Body of pancreas (tissue), 4 donors: ENCODE measurements around the gene ACTN4. TPM values are rescaled to one million over a fixed set of nuclear protein-coding genes. Genes with fewer than 3 reads are reported as not detected.

Experiments
- ATAC-seq: fragments of 150-250 bp; one replicate; pipeline ENCODE4 v1.9.1; 2016
- DNase-seq, 4 donors: peaks; one replicate each; pipeline ENCODE4 v3.0.0-alpha.2; 2019
- H3K27ac ChIP-seq, 4 donors: fragments of 200-600 bp; sonication (generic); 1 replicate in 3 of 4; 2 replicates in 1 of 4; pipeline versions ENCODE4 v1.5.1 to v1.6.1; 2016 to 2019; ENCODE audit warnings: mild to moderate bottlenecking in 1 of 4, mixed read lengths in 1 of 4, moderate library complexity in 1 of 4
- H3K27me3 ChIP-seq, 2 donors: fragments of 200-600 bp; sonication (generic); one replicate each; pipeline ENCODE4 v1.6.0; 2016; ENCODE audit warnings: mild to moderate bottlenecking in 1 of 2
- H3K36me3 ChIP-seq, 2 donors: fragments of 200-600 bp; sonication (generic); replicated peaks in 1 of 2; 2 replicates each; pipeline ENCODE4 v1.5.1; 2016; ENCODE audit warnings: low read depth in 2 of 2; ENCODE audit not compliant: insufficient read depth in 1 of 2
- H3K4me1 ChIP-seq: fragments of 200-600 bp; sonication (generic); one replicate; pipeline ENCODE4 v1.6.0; 2016
- H3K4me3 ChIP-seq, 2 donors: fragments of 200-600 bp; sonication (generic); 1 replicate in 1 of 2; 2 replicates in 1 of 2; pipeline ENCODE4 v1.5.1; 2016 to 2019
- H3K9me3 ChIP-seq, 3 donors: fragments of 200-600 bp; sonication (generic); 1 replicate in 2 of 3; 2 replicates in 1 of 3; pipeline ENCODE4 v1.5.1; 2016
- POLR2A ChIP-seq, 3 donors: fragments of 450-650 bp; IDR thresholded peaks; one replicate each; pipeline ENCODE4 v1.6.1; 2016; ENCODE audit warnings: antibody characterized with exemption in 3 of 3, mild to moderate bottlenecking in 2 of 3
- WGBS, 2 donors: methylation state at CpG; one replicate each; pipeline ENCODE4 v1.1.5; 2017; 5-methylcytosine and 5-hydroxymethylcytosine counted together
- intact Hi-C: fragments of 100-400 bp; cut with DNase I; formaldehyde crosslinking; loops from one replicate; pipeline ENCODE4 v1.15.1; 2023
- total RNA-seq, 2 donors: library from RNA; depleted of rRNA; stranded (reverse); fragments of >200 nt; gene quantifications; one replicate each; pipeline ENCODE4 v1.1.0, GENCODE V29; 2016
- TF ChIP-seq, protein P1 (sequence below), 7 experiments: fragments of 450-650 bp in 4 of 7; fragments of 200-600 bp in 3 of 7; sonication (generic) in 3 of 7; IDR thresholded peaks; one replicate each; pipeline ENCODE4 v1.5.1; 2016 to 2019; ENCODE audit warnings: antibody characterized with exemption in 7 of 7

Gene ACTN4
- total RNA-seq, 2 donors from 2014 or later: 143 to 148 TPM

DNA sequence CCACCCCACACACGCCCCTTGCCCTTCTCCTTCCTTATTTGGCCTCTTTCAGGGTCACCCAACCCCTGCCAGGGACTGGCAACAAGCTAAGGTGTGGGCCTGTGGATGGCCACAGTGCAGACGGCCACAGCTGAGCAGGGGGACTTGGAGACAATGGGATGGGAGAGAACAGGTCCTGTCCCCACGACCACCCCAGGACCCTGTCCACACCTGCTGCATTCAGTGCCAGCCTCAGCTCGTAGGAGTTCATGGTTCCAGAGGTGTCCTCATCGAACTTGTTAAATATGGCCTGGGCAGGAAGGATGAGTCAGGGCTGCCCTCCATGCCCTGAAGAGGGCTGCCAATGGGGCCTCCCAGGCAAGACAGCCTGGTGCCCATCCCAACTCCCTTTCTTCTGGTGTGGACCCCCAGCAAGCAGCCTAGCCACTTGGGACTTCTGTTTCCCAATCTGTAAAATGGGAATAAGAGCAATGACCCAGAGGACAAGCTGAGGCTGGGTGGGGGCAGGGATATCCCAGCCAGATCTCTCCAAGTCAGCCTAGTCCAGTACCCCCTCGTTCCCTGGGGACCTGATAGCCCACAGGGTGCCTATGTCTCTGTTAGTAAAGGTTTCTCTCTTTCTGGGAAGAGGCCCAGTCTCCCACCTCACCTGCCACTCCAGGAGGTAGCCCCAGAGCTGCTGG is 86.2 kb downstream of the ACTN4 start:
- WGBS, 2 donors: 67 to 82% methylated on average over 3 to 6 of the region's 6 CpGs
- H3K27ac ChIP-seq: peak overlapping the region; percentile 23 to 92 (median 90)
- peak in 1 of 4 donors; percentile 16 for DNase-seq
- H3K27me3 ChIP-seq: no peaks in the 10 kb centered on the region
- H3K4me3 ChIP-seq: no peak overlapping the region
- TF ChIP-seq, protein P1, sequence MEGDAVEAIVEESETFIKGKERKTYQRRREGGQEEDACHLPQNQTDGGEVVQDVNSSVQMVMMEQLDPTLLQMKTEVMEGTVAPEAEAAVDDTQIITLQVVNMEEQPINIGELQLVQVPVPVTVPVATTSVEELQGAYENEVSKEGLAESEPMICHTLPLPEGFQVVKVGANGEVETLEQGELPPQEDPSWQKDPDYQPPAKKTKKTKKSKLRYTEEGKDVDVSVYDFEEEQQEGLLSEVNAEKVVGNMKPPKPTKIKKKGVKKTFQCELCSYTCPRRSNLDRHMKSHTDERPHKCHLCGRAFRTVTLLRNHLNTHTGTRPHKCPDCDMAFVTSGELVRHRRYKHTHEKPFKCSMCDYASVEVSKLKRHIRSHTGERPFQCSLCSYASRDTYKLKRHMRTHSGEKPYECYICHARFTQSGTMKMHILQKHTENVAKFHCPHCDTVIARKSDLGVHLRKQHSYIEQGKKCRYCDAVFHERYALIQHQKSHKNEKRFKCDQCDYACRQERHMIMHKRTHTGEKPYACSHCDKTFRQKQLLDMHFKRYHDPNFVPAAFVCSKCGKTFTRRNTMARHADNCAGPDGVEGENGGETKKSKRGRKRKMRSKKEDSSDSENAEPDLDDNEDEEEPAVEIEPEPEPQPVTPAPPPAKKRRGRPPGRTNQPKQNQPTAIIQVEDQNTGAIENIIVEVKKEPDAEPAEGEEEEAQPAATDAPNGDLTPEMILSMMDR (IDR thresholded peaks at IDR 0.05): no peak
- no peak for TF ChIP-seq POLR2A (IDR thresholded peaks at IDR 0.05)
- no peak for ATAC-seq
- intact Hi-C loops: no loop called here
- no peaks in the 10 kb centered on the region for H3K9me3 ChIP-seq
- peaks cover 0 to 3% of the 10 kb centered on the region in 2 donors for H3K36me3 ChIP-seq
- peaks cover 63% of the 10 kb centered on the region for H3K4me1 ChIP-seq

DNA sequence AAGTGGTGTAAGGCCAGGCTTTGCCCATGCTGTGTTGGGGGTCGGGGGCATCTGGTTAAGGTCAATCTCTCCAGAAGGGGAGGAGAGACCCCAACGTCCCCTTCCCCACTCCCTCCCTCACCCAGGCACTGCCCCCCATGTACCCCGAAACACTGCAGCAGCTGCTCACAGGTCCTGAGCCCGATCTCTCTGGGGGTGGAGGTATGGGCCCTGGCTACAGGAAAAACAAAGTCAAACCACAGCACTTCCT is 86.7 kb downstream of the ACTN4 start:
- Histone ChIP-seq H3K9me3 (no peaks in the 10 kb centered on the region), H3K4me3 (no peak overlapping the region), H3K4me1 (peaks cover 63% of the 10 kb centered on the region), H3K27ac (peak overlapping the region; percentile 23 to 92 (median 90)), H3K36me3 (peaks cover 0 to 3% of the 10 kb centered on the region in 2 donors), H3K27me3 (no peaks in the 10 kb centered on the region)
- intact Hi-C loops: no loop called here
- ATAC-seq (no peak), DNase-seq (no peak)
- no peak for TF ChIP-seq POLR2A (IDR thresholded peaks at IDR 0.05)
- TF ChIP-seq, protein P1 (IDR thresholded peaks at IDR 0.05): no peak
- WGBS, 2 donors: 40 to 70% methylated on average over 1 to 4 of the region's 4 CpGs

DNA sequence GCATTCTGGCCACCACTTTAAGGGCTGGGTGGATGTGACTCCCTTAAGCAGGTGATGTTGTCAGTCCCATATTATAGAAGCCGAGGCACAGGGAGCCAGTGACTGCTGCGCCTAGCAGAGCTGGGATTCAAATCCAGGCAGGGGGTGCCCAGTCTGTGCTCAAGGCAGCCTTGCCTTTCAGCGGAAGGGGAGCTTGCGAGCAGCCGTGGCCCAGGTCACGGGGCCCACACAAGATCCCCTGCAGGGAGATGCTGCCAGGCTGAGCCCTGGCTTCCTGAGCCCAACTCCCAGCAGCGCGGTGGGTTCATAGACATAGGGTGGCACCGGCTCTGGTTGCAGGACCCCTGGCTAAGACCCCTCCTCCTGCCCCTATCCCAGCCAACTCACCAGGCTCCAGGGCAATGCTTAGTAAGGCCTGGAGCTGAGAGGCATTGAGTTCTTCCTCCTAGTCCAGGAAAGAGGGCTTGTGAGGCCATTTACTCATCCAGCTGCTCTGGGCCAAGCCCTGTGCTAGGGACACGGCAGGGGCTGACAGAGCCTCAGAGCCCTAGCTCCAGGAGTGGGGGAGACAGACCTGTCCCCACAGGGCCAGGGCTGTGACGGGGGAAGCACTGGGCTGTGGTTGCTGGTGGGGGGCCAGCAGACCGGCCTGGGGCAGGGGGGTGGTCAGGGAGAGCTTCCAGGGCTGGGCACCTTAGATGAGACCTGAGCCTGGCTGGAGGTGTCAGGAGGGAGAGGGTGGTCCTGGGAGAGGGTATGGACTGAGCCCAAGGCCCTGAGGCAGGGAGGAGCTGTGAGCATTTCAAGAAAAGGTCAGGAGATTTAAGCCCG is 87.2 kb downstream of the ACTN4 start:
- WGBS, 2 donors: 46 to 63% methylated on average over 2 to 13 of the region's 13 CpGs
- peaks cover 63% of the 10 kb centered on the region for H3K4me1 ChIP-seq
- no peak overlapping the region for H3K4me3 ChIP-seq
- TF ChIP-seq, protein P1 (IDR thresholded peaks at IDR 0.05): no peak
- no peak for TF ChIP-seq POLR2A (IDR thresholded peaks at IDR 0.05)
- ATAC-seq: no peak
- H3K36me3 ChIP-seq: peaks cover 0 to 3% of the 10 kb centered on the region in 2 donors
- DNase-seq: peak in 1 of 4 donors; percentile 35
- no peaks in the 10 kb centered on the region for H3K27me3 ChIP-seq
- no peaks in the 10 kb centered on the region for H3K9me3 ChIP-seq
- intact Hi-C loops: no loop called here
- peak overlapping the region; percentile 46 to 92 (median 90) for H3K27ac ChIP-seq

DNA sequence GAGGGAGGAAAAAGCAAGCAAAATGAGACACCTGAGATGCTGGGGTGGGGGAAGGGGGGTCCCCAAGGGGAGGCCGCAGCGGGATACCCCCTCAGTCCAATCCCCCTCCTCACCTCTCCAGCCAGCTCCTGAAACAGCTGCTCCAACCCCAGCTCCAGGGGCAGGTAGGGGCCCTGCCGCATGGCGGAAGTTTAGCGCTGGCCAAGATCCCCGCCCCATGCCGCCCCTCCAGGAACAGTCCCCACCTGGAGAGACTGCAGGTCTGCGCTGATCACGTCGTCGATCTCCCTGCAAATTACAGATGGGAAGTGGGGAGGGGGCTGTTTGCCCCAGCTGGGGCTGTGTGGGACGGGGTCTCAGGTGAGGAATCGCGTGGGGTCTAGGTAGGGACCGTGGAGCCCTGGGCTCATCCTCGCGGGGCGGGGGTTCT is 87.8 kb downstream of the ACTN4 start:
- H3K4me3 ChIP-seq: no peak overlapping the region
- peaks cover 0 to 3% of the 10 kb centered on the region in 2 donors for H3K36me3 ChIP-seq
- H3K9me3 ChIP-seq: no peaks in the 10 kb centered on the region
- WGBS, 2 donors: 35 to 85% methylated on average over 7 to 10 of the region's 18 CpGs
- H3K4me1 ChIP-seq: peaks cover 62% of the 10 kb centered on the region
- H3K27me3 ChIP-seq: no peaks in the 10 kb centered on the region
- DNase-seq: peak in 3 of 4 donors; percentile 54 to 61 (median 57)
- peak overlapping the region; percentile 46 to 92 (median 90) for H3K27ac ChIP-seq
- no peak for ATAC-seq
- intact Hi-C loops: no loop called here
- TF ChIP-seq POLR2A (IDR thresholded peaks at IDR 0.05): no peak
- TF ChIP-seq, protein P1 (IDR thresholded peaks at IDR 0.05): no peak
